LoVo (cell line): ENCODE results near the gene KRTAP16-1.
"Not testable (repeated sequence)": the region's sequence is repeated elsewhere in the genome, so short reads cannot be mapped to it uniquely, and the experiment has no call there.

Experiments used
- DNase-seq: peaks from one replicate; pipeline ENCODE4 v3.0.0-alpha.2; 2016; ENCODE audit warnings: low spot score

Gene KRTAP16-1

GRCh38 chr17:41308918-41309359 is at the start of gene KRTAP16-1:
KRTAP16-1 (minus strand) TSS chr17:41309309; CDS start chr17:41309253, 56 bp downstream.
- DNase-seq = no peak

- DNase-seq = no peak
Observed at GRCh38 chr17:41354536-41354935, 45.4 kb upstream of the KRTAP16-1 start.

- no peak for DNase-seq
Observed at GRCh38 chr17:41352597-41353366, 43.7 kb upstream of the KRTAP16-1 start.

- no peak for DNase-seq
Observed at GRCh38 chr17:41351177-41351576, 42.1 kb upstream of the KRTAP16-1 start.

GRCh38 chr17:41350381-41350878 is 41.3 kb upstream of the KRTAP16-1 start, which contains the start of gene KRT33A:
KRT33A (minus strand) TSS chr17:41350828; CDS start chr17:41350767, 61 bp downstream.
- DNase-seq = not testable (repeated sequence)

- DNase-seq = no peak
Observed at GRCh38 chr17:41347869-41348760, 39.0 kb upstream of the KRTAP16-1 start.

- not testable (repeated sequence) for DNase-seq
Observed at GRCh38 chr17:41346421-41346820, 37.3 kb upstream of the KRTAP16-1 start.

- no peak for DNase-seq
Observed at GRCh38 chr17:41345992-41346391, 36.9 kb upstream of the KRTAP16-1 start.

- no peak for DNase-seq
Observed at GRCh38 chr17:41343029-41343428, 33.9 kb upstream of the KRTAP16-1 start.

GRCh38 chr17:41340934-41341861 is 32.1 kb upstream of the KRTAP16-1 start:
- no peak for DNase-seq

GRCh38 chr17:41340494-41340893 is 31.4 kb upstream of the KRTAP16-1 start:
- no peak for DNase-seq

GRCh38 chr17:41339571-41340172 is 30.6 kb upstream of the KRTAP16-1 start:
- no peak for DNase-seq

- DNase-seq = no peak
Observed at GRCh38 chr17:41338961-41339485, 29.9 kb upstream of the KRTAP16-1 start.

- DNase-seq = no peak
Observed at GRCh38 chr17:41335747-41336146, 26.6 kb upstream of the KRTAP16-1 start.

- no peak for DNase-seq
Observed at GRCh38 chr17:41334385-41335305, 25.5 kb upstream of the KRTAP16-1 start.

- DNase-seq = no peak
Observed at GRCh38 chr17:41333836-41334235, 24.7 kb upstream of the KRTAP16-1 start.

GRCh38 chr17:41333098-41333497 is 24.0 kb upstream of the KRTAP16-1 start:
- DNase-seq = no peak

GRCh38 chr17:41332239-41332638 is 23.1 kb upstream of the KRTAP16-1 start:
- no peak for DNase-seq

- DNase-seq = no peak
Observed at GRCh38 chr17:41331606-41332005, 22.5 kb upstream of the KRTAP16-1 start.
